GM12878 (cell line): ENCODE data around the gene SEPTIN10.

Source experiments
- POLR2A ChIP-seq: IDR thresholded peaks from 2 replicates; pipeline ENCODE4 v1.6.1; 2011; ENCODE audit warnings: low read depth, mild to moderate bottlenecking, low read length
- RCOR1 ChIP-seq: conservative IDR thresholded peaks from 2 replicates; pipeline ENCODE4 v1.6.1; 2012; ENCODE audit warnings: low read depth, low read length, improper control_type of control experiment
- STAT3 ChIP-seq: IDR thresholded peaks from 2 replicates; pipeline ENCODE4 v1.6.1; 2011; ENCODE audit warnings: low read depth, low read length, improper control_type of control experiment
- TF ChIP-seq, protein P1 (sequence below): fragments of 450-650 bp; IDR thresholded peaks from 2 replicates; pipeline ENCODE4 v1.6.1; 2017; ENCODE audit warnings: low read depth, mild to moderate bottlenecking, moderate library complexity
- TF ChIP-seq, protein P2 (sequence below): fragments of 450-650 bp; formaldehyde crosslinking; IDR thresholded peaks from 2 replicates; pipeline ENCODE4 v1.5.0; 2022; ENCODE audit warnings: mild to moderate bottlenecking, missing genetic modification characterization
- TF ChIP-seq, protein P3 (sequence below), 3 experiments: IDR thresholded peaks in 2 of 3; conservative IDR thresholded peaks in 1 of 3; 2 replicates each; pipeline ENCODE4 v1.5.1; 2011; ENCODE audit warnings: low read depth in 3 of 3, low read length in 3 of 3, mild to moderate bottlenecking in 3 of 3, control low read depth in 2 of 3, moderate library complexity in 2 of 3, inconsistent platforms in 1 of 3, mixed read lengths in 1 of 3; ENCODE audit not compliant: control insufficient read depth in 2 of 3, insufficient read depth in 1 of 3; ENCODE audit errors: extremely low read depth in 1 of 3
- TF ChIP-seq, protein P4 (sequence below): IDR thresholded peaks from 2 replicates; pipeline ENCODE4 v1.6.1; 2012; ENCODE audit warnings: mild to moderate bottlenecking, low read depth, low read length
- TF ChIP-seq, protein P5 (sequence below): IDR thresholded peaks from 2 replicates; pipeline ENCODE4 v1.6.1; 2011; ENCODE audit warnings: low read depth, low read length, improper control_type of control experiment, borderline replicate concordance

DNA sequence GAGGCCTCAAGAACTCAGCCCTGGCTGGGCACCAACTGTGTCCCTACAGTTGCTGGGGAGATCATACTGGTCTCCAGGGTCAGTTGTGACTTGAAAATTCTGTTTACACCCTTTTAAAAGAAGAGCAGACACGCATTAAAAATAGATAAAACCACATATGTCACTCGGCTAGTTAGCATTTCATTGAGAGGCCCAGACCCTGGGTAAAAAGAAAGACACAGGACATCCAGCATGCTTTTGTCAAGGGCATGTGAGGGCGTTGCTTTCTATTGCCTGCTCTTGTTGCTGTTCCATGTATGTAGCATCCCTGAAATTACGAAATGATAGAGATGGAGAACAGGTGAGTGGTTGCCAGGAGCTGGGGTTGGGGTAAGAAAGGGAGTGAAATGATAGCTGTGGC is 94.3 kb downstream of the SEPTIN10 start:
- TF ChIP-seq, protein P1, sequence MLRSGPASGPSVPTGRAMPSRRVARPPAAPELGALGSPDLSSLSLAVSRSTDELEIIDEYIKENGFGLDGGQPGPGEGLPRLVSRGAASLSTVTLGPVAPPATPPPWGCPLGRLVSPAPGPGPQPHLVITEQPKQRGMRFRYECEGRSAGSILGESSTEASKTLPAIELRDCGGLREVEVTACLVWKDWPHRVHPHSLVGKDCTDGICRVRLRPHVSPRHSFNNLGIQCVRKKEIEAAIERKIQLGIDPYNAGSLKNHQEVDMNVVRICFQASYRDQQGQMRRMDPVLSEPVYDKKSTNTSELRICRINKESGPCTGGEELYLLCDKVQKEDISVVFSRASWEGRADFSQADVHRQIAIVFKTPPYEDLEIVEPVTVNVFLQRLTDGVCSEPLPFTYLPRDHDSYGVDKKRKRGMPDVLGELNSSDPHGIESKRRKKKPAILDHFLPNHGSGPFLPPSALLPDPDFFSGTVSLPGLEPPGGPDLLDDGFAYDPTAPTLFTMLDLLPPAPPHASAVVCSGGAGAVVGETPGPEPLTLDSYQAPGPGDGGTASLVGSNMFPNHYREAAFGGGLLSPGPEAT, result no peak
- TF ChIP-seq STAT3 (no peak), POLR2A (no peak), RCOR1 (no peak)
- TF ChIP-seq, protein P2, sequence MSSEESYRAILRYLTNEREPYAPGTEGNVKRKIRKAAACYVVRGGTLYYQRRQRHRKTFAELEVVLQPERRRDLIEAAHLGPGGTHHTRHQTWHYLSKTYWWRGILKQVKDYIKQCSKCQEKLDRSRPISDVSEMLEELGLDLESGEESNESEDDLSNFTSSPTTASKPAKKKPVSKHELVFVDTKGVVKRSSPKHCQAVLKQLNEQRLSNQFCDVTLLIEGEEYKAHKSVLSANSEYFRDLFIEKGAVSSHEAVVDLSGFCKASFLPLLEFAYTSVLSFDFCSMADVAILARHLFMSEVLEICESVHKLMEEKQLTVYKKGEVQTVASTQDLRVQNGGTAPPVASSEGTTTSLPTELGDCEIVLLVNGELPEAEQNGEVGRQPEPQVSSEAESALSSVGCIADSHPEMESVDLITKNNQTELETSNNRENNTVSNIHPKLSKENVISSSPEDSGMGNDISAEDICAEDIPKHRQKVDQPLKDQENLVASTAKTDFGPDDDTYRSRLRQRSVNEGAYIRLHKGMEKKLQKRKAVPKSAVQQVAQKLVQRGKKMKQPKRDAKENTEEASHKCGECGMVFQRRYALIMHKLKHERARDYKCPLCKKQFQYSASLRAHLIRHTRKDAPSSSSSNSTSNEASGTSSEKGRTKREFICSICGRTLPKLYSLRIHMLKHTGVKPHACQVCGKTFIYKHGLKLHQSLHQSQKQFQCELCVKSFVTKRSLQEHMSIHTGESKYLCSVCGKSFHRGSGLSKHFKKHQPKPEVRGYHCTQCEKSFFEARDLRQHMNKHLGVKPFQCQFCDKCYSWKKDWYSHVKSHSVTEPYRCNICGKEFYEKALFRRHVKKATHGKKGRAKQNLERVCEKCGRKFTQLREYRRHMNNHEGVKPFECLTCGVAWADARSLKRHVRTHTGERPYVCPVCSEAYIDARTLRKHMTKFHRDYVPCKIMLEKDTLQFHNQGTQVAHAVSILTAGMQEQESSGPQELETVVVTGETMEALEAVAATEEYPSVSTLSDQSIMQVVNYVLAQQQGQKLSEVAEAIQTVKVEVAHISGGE (CRISPR knock-in tag), result no peak
- TF ChIP-seq, protein P3, sequence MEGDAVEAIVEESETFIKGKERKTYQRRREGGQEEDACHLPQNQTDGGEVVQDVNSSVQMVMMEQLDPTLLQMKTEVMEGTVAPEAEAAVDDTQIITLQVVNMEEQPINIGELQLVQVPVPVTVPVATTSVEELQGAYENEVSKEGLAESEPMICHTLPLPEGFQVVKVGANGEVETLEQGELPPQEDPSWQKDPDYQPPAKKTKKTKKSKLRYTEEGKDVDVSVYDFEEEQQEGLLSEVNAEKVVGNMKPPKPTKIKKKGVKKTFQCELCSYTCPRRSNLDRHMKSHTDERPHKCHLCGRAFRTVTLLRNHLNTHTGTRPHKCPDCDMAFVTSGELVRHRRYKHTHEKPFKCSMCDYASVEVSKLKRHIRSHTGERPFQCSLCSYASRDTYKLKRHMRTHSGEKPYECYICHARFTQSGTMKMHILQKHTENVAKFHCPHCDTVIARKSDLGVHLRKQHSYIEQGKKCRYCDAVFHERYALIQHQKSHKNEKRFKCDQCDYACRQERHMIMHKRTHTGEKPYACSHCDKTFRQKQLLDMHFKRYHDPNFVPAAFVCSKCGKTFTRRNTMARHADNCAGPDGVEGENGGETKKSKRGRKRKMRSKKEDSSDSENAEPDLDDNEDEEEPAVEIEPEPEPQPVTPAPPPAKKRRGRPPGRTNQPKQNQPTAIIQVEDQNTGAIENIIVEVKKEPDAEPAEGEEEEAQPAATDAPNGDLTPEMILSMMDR (IDR thresholded peaks at IDR 0.05 in 2 of 3, conservative IDR thresholded peaks at IDR 0.05 in 1 of 3; ENCODE audit: control insufficient read depth in 2 of 3, extremely low read depth in 1 of 3, insufficient read depth in 1 of 3, low read depth in 3 of 3, low read length in 3 of 3), result no peak
- TF ChIP-seq, protein P4, sequence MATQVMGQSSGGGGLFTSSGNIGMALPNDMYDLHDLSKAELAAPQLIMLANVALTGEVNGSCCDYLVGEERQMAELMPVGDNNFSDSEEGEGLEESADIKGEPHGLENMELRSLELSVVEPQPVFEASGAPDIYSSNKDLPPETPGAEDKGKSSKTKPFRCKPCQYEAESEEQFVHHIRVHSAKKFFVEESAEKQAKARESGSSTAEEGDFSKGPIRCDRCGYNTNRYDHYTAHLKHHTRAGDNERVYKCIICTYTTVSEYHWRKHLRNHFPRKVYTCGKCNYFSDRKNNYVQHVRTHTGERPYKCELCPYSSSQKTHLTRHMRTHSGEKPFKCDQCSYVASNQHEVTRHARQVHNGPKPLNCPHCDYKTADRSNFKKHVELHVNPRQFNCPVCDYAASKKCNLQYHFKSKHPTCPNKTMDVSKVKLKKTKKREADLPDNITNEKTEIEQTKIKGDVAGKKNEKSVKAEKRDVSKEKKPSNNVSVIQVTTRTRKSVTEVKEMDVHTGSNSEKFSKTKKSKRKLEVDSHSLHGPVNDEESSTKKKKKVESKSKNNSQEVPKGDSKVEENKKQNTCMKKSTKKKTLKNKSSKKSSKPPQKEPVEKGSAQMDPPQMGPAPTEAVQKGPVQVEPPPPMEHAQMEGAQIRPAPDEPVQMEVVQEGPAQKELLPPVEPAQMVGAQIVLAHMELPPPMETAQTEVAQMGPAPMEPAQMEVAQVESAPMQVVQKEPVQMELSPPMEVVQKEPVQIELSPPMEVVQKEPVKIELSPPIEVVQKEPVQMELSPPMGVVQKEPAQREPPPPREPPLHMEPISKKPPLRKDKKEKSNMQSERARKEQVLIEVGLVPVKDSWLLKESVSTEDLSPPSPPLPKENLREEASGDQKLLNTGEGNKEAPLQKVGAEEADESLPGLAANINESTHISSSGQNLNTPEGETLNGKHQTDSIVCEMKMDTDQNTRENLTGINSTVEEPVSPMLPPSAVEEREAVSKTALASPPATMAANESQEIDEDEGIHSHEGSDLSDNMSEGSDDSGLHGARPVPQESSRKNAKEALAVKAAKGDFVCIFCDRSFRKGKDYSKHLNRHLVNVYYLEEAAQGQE, result no peak
- TF ChIP-seq, protein P5, sequence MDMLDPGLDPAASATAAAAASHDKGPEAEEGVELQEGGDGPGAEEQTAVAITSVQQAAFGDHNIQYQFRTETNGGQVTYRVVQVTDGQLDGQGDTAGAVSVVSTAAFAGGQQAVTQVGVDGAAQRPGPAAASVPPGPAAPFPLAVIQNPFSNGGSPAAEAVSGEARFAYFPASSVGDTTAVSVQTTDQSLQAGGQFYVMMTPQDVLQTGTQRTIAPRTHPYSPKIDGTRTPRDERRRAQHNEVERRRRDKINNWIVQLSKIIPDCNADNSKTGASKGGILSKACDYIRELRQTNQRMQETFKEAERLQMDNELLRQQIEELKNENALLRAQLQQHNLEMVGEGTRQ, result no peak
